DOHH2 (cell line): ENCODE measurements around the gene THBD.

Experiments
- H3F3A ChIP-seq: fragments of 200-600 bp; sonication (generic), shearing (Covaris generic); 2 replicates; pipeline ENCODE4 v1.6.0; 2016; ENCODE audit warnings: antibody characterized with exemption, mild to moderate bottlenecking; ENCODE audit not compliant: control insufficient read depth, insufficient read depth
- H3K27ac ChIP-seq: fragments of 200-600 bp; sonication (generic); 2 replicates; pipeline ENCODE4 v1.5.1; 2014; ENCODE audit warnings: low read depth, mild to moderate bottlenecking, low read length, moderate library complexity
- H3K27me3 ChIP-seq: fragments of 200-600 bp; sonication (generic); 2 replicates; pipeline ENCODE4 v1.6.1; 2014; ENCODE audit warnings: mild to moderate bottlenecking, low read length, mixed read lengths; ENCODE audit not compliant: control insufficient read depth
- H3K36me3 ChIP-seq: fragments of 200-600 bp; sonication (generic); 2 replicates; pipeline ENCODE4 v1.6.1; 2014; ENCODE audit warnings: mild to moderate bottlenecking, low read length, moderate library complexity, mixed read lengths; ENCODE audit not compliant: control insufficient read depth
- H3K4me1 ChIP-seq: fragments of 200-600 bp; sonication (generic); 2 replicates; pipeline ENCODE4 v1.6.1; 2014; ENCODE audit warnings: mild to moderate bottlenecking, low read length, mixed read lengths; ENCODE audit not compliant: control insufficient read depth
- H3K4me2 ChIP-seq: fragments of 200-600 bp; sonication (generic); 2 replicates; pipeline ENCODE4 v1.6.0; 2014; ENCODE audit warnings: mild to moderate bottlenecking, low read length, moderate library complexity
- H3K4me3 ChIP-seq: fragments of 200-600 bp; sonication (generic); 2 replicates; pipeline ENCODE4 v1.5.1; 2014; ENCODE audit warnings: mild to moderate bottlenecking, low read length, mixed read lengths
- H3K79me2 ChIP-seq: fragments of 200-600 bp; sonication (generic); 2 replicates; pipeline ENCODE4 v1.6.1; 2014; ENCODE audit warnings: mild to moderate bottlenecking, low read length, mixed read lengths; ENCODE audit not compliant: control insufficient read depth
- H3K9me2 ChIP-seq: fragments of 200-600 bp; sonication (generic); replicated peaks from 2 replicates; pipeline ENCODE4 v1.6.1; 2014; ENCODE audit warnings: mild to moderate bottlenecking, low read length, mixed read lengths; ENCODE audit not compliant: control insufficient read depth
- H3K9me3 ChIP-seq: fragments of 200-600 bp; sonication (generic); 2 replicates; pipeline ENCODE4 v1.6.1; 2014; ENCODE audit warnings: antibody characterized with exemption, low read length, mixed read lengths; ENCODE audit not compliant: control insufficient read depth, insufficient read depth
- H4K20me1 ChIP-seq: fragments of 200-600 bp; sonication (generic); 2 replicates; pipeline ENCODE4 v1.6.0; 2014; ENCODE audit warnings: low read depth, mild to moderate bottlenecking, antibody characterized with exemption, low read length, moderate library complexity; ENCODE audit not compliant: control insufficient read depth, insufficient read depth
- EZH2phosphoT487 ChIP-seq: fragments of 200-600 bp; sonication (generic); IDR thresholded peaks from 2 replicates; pipeline ENCODE4 v1.6.1; 2017; ENCODE audit warnings: borderline replicate concordance, mild to moderate bottlenecking, antibody characterized with exemption, low read length, moderate library complexity, mixed read lengths
- TF ChIP-seq, protein P1 (sequence below): fragments of 200-600 bp; sonication (generic); IDR thresholded peaks from one replicate; pipeline ENCODE4 v1.5.1; 2014; ENCODE audit warnings: antibody characterized with exemption, mild to moderate bottlenecking, low read depth, low read length; ENCODE audit not compliant: poor library complexity, severe bottlenecking

THBD gene

GRCh38 chr20:23074052-23074451 lies 24.6 kb upstream of the THBD start:
- Histone ChIP-seq H3K27ac (no peak overlapping the region), H3K4me1 (no peaks in the 10 kb centered on the region), H3K27me3 (no peaks in the 10 kb centered on the region), H4K20me1 (no peaks in the 10 kb centered on the region), H3K4me3 (no peak overlapping the region), H3K36me3 (no peaks in the 10 kb centered on the region), H3K9me2 (no peaks in the 10 kb centered on the region), H3K9me3 (no peaks in the 10 kb centered on the region), H3F3A (no peaks in the 10 kb centered on the region), H3K4me2 (no peak overlapping the region), H3K79me2 (no peaks in the 10 kb centered on the region)
- no peak for TF ChIP-seq EZH2phosphoT487
- TF ChIP-seq, protein P1, sequence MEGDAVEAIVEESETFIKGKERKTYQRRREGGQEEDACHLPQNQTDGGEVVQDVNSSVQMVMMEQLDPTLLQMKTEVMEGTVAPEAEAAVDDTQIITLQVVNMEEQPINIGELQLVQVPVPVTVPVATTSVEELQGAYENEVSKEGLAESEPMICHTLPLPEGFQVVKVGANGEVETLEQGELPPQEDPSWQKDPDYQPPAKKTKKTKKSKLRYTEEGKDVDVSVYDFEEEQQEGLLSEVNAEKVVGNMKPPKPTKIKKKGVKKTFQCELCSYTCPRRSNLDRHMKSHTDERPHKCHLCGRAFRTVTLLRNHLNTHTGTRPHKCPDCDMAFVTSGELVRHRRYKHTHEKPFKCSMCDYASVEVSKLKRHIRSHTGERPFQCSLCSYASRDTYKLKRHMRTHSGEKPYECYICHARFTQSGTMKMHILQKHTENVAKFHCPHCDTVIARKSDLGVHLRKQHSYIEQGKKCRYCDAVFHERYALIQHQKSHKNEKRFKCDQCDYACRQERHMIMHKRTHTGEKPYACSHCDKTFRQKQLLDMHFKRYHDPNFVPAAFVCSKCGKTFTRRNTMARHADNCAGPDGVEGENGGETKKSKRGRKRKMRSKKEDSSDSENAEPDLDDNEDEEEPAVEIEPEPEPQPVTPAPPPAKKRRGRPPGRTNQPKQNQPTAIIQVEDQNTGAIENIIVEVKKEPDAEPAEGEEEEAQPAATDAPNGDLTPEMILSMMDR, result no peak

DNA sequence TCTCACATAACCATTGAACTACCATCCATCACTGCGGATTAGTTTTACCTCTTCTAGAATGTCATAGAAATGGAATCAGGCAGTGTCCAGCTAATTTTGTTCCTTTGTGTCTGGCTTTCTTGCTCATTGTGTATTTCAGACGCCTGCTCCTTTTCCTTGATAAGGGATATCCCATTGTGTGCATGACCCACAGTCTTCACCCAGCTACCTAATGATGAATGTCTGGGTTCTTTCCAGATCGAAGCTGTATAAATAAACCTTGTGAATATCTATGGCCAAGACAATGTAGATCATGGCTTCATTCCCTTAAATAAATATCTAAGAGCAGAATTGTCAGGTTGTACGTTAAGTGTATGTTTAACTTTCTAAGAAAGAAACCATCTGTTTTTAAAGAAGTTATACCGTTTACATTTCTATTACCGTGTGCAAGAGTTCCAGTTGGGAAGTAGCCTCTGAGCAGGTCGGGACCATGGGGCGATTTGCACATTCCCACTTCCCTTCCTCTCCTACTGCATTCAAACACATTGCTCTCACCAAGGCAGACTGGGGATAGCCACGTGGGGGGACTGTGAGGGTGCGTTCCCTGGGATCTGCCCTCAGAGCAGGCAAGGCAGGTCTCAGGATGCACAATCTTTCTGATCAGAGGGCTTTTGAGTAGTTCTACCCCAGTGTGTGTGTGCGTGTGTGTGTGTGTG lies 23.6 kb upstream of the THBD start:
- H3K4me1 ChIP-seq, result no peaks in the 10 kb centered on the region
- H3K79me2 ChIP-seq, result no peaks in the 10 kb centered on the region
- no peaks in the 10 kb centered on the region for H3K36me3 ChIP-seq
- TF ChIP-seq EZH2phosphoT487, result no peak
- TF ChIP-seq, protein P1, result no peak
- no peaks in the 10 kb centered on the region for H3F3A ChIP-seq
- no peaks in the 10 kb centered on the region for H3K27me3 ChIP-seq
- no peak overlapping the region for H3K4me2 ChIP-seq
- H3K4me3 ChIP-seq, result no peak overlapping the region
- no peak overlapping the region for H3K27ac ChIP-seq
- H3K9me3 ChIP-seq, result no peaks in the 10 kb centered on the region
- H4K20me1 ChIP-seq, result no peaks in the 10 kb centered on the region
- H3K9me2 ChIP-seq, result no peaks in the 10 kb centered on the region

- TF ChIP-seq, protein P1, result no peak
- no peak for TF ChIP-seq EZH2phosphoT487
- Histone ChIP-seq H3F3A (no peaks in the 10 kb centered on the region), H3K36me3 (no peaks in the 10 kb centered on the region), H4K20me1 (no peaks in the 10 kb centered on the region), H3K27ac (no peak overlapping the region), H3K27me3 (no peaks in the 10 kb centered on the region), H3K4me1 (no peaks in the 10 kb centered on the region), H3K9me2 (no peaks in the 10 kb centered on the region), H3K4me3 (no peak overlapping the region), H3K9me3 (no peaks in the 10 kb centered on the region), H3K4me2 (no peak overlapping the region), H3K79me2 (no peaks in the 10 kb centered on the region)
Measured at GRCh38 chr20:23071996-23072395, 22.5 kb upstream of the THBD start.
